Heart right ventricle (tissue), 16 donors: ENCODE measurements around the gene MSANTD4. TPM values are rescaled to one million over a fixed set of nuclear protein-coding genes. Genes with fewer than 3 reads are reported as not detected.

Source experiments
- ATAC-seq, 8 donors: fragments of 200-7000 bp; cut with Tn5 transposase; one replicate each; pipeline ENCODE4 v1.9.1; 2020; ENCODE audit warnings: mild to moderate bottlenecking in 8 of 8, moderate library complexity in 8 of 8, moderate number of reproducible peaks in 1 of 8
- DNase-seq, 2 donors: peaks; one replicate each; pipeline ENCODE4 v3.0.0-alpha.2; 2020
- H3K27ac ChIP-seq, 10 donors: fragments of 200-600 bp; sonication (generic) in 2 of 10; one replicate each; pipeline versions ENCODE4 v1.5.0 to v1.8.0; 2020 to 2022; ENCODE audit warnings: mild to moderate bottlenecking in 3 of 10
- H3K27me3 ChIP-seq, 7 donors: fragments of 200-600 bp; one replicate each; pipeline ENCODE4 v1.8.0; 2021 to 2022; ENCODE audit warnings: mild to moderate bottlenecking in 2 of 7
- H3K36me3 ChIP-seq, 9 donors: fragments of 200-600 bp; sonication (generic) in 1 of 9; one replicate each; pipeline versions ENCODE4 v1.5.0 to v1.8.0; 2020 to 2022; ENCODE audit warnings: mild to moderate bottlenecking in 2 of 9
- H3K4me1 ChIP-seq, 9 donors: fragments of 200-600 bp; sonication (generic) in 1 of 9; one replicate each; pipeline versions ENCODE4 v1.5.0 to v1.8.0; 2020 to 2022; ENCODE audit warnings: mild to moderate bottlenecking in 4 of 9
- H3K4me3 ChIP-seq, 10 donors: fragments of 200-600 bp; sonication (generic) in 2 of 10; one replicate each; pipeline versions ENCODE4 v1.5.0 to v1.8.0; 2020 to 2022; ENCODE audit warnings: mild to moderate bottlenecking in 7 of 10, moderate library complexity in 2 of 10
- H3K9me3 ChIP-seq, 11 donors: fragments of 200-600 bp in 10 of 11; sonication (generic) in 2 of 11; one replicate each; pipeline versions ENCODE4 v1.5.0 to v1.8.0; 2013 to 2022; ENCODE audit warnings: mild to moderate bottlenecking in 2 of 11, control low read depth in 1 of 11, moderate library complexity in 1 of 11
- WGBS, 2 donors: extraction: QIAGEN DNeasy Blood & Tissue Kit; methylation state at CpG; one replicate each; pipeline ENCODE4 v1.1.7; 2013; ENCODE audit warnings: inconsistent platforms in 1 of 2; 5-methylcytosine and 5-hydroxymethylcytosine counted together
- intact Hi-C, 10 donors: fragments of 100-400 bp; cut with DNase I; formaldehyde crosslinking; loops; one replicate each; pipeline versions ENCODE4 v1.11.1 to v1.14.2; 2022
- polyA plus RNA-seq, 2 donors: library from polyadenylated mRNA; stranded (reverse); fragments of 200-250 nt; gene quantifications; one replicate each; pipeline ENCODE4 v1.2.3, GENCODE V29; 2013
- total RNA-seq, 10 donors: library from RNA; stranded (reverse); fragmentation: NEBNext Ultra II Directional in 3 of 10; extraction: Animal tissue kit (Norgen Biotek cat#: 25700) in 3 of 10; gene quantifications; one replicate each; pipeline versions ENCODE4 v1.2.1 to v1.2.4, GENCODE V29; 2021 to 2023
- TF ChIP-seq, protein P1 (sequence below), 9 donors: fragments of 200-600 bp; sonication (generic) in 2 of 9; IDR thresholded peaks; one replicate each; pipeline versions ENCODE4 v1.5.0 to v1.8.0; 2021 to 2022; ENCODE audit warnings: antibody characterized with exemption in 9 of 9, mild to moderate bottlenecking in 5 of 9, moderate library complexity in 1 of 9
- donor health status: Arrhythmogenic right ventricular cardiomyopathy.
- donor health status: ischemic (EF 13 %, LVEDD 7.1; RV severe dilation, severe dysfunction).
- donor health status: healthy with polysubstance abuse.
- donor health status: DM: no; HTN: yes; CAD: no.
- donor health status: DM: no; HTN: no; CAD: no.
- donor health status: ischemic (EF 25% LVEDD 6.9; RV normal size, moderate dysfunction).
- donor health status: ischemic (EF 25% LVEDD 5.7; RV mildly dilated, moderate dysfunction).
- donor health status: healthy.
- donor health status: DM: yes; HTN: yes; CAD: no.
- donor health status: Ischemic cardiomyopathy.
- donor health status: ischemic (EF 35%, LVEDD 5.7; RV mildly dilated, moderate dysfunction).
- donor health status: nonischemic (EF 11% LVEDD 7.7; RV severe dilation, severe dysfunction).
- donor health status: DM: yes; HTN: yes; CAD: no.
- donor health status: PGD.
- donor health status: ischemic (EF 29% LVEDD 5.4; RV normal size, mild dysfunction).
- donor health status: nonischemic (EF 23%, LVEDD 6.1; RV moderate dilation, normal function).

MSANTD4 gene
- total and polyA plus RNA-seq, 12 donors, result 7.7 to 30.5 (median 21.9) TPM

DNA sequence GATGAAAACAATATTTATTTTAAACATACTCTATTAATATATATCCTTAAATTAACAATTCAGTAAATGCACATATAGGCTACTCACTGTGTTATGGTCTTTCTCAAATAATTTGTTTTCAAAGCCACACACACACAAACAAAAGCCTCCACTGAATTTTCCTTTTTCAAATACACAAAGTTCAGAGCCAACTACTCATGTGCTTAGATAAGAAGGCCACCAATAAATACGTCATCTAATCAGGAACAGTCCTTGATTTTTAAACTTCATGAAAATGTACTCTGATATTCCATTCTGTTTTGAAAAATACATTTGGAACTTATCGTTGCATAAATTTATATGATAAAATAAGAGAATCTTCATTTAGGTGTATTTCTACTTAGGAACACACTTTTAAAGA lies 29.1 kb upstream of the MSANTD4 start:
- H3K4me1 ChIP-seq, result peaks cover 0 to 5% (median 0%) of the 10 kb centered on the region in 9 donors
- TF ChIP-seq, protein P1, sequence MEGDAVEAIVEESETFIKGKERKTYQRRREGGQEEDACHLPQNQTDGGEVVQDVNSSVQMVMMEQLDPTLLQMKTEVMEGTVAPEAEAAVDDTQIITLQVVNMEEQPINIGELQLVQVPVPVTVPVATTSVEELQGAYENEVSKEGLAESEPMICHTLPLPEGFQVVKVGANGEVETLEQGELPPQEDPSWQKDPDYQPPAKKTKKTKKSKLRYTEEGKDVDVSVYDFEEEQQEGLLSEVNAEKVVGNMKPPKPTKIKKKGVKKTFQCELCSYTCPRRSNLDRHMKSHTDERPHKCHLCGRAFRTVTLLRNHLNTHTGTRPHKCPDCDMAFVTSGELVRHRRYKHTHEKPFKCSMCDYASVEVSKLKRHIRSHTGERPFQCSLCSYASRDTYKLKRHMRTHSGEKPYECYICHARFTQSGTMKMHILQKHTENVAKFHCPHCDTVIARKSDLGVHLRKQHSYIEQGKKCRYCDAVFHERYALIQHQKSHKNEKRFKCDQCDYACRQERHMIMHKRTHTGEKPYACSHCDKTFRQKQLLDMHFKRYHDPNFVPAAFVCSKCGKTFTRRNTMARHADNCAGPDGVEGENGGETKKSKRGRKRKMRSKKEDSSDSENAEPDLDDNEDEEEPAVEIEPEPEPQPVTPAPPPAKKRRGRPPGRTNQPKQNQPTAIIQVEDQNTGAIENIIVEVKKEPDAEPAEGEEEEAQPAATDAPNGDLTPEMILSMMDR (IDR thresholded peaks at IDR 0.05), result no peak
- DNase-seq (no peak), ATAC-seq (no peak)
- peaks cover 0 to 20% (median 0%) of the 10 kb centered on the region in 9 donors for H3K36me3 ChIP-seq
- H3K27ac ChIP-seq, result no peak overlapping the region
- 59 to 63% methylated on average over 2 of the region's 2 CpGs for WGBS, 2 donors
- intact Hi-C loops, result no loop called here
- no peak overlapping the region for H3K4me3 ChIP-seq
- H3K9me3 ChIP-seq, result no peaks in the 10 kb centered on the region
- no peaks in the 10 kb centered on the region for H3K27me3 ChIP-seq

DNA sequence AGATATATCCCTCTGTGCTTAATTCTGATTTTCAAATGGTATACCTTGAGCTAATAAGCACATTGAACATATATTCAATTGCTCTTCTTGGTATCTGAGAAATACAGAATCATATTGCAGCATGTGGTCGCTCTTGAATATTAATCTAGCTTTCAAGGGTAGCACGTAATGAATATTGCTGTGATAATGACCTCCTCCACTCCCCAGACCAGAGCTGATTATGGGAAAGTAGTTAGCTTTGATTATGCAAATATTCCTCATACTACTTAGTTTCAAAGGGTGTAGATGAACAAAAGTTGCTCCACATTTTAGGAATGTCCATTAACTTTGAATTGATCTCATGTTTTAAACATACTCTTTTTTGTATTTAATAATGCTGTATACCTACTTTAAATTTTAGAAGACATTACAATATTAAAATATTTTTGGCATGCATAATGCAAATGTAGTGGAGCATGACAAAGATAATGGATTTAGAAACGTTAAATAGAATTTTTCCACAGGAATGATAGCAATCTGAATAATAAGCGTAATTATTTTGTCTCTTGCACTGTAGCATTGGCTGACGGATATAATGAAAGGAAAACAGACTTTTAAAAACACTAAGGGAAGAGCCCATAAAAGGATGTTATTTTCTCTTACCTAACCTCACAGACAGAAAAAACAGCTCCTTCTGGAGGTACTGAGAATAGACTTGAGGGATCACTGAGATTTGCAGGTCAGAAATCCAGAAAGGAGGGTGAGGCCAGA lies 27.9 kb upstream of the MSANTD4 start:
- Histone ChIP-seq H3K4me1 (peaks cover 0 to 5% (median 0%) of the 10 kb centered on the region in 9 donors), H3K36me3 (peaks cover 0 to 12% (median 0%) of the 10 kb centered on the region in 9 donors), H3K27ac (no peak overlapping the region), H3K9me3 (no peaks in the 10 kb centered on the region), H3K27me3 (no peaks in the 10 kb centered on the region), H3K4me3 (no peak overlapping the region)
- ATAC-seq, result no peak
- no peak for DNase-seq
- WGBS, 2 donors, result 80 to 82% methylated on average over 5 of the region's 5 CpGs
- TF ChIP-seq, protein P1 (IDR thresholded peaks at IDR 0.05), result no peak
- intact Hi-C loops, result no loop called here

DNA sequence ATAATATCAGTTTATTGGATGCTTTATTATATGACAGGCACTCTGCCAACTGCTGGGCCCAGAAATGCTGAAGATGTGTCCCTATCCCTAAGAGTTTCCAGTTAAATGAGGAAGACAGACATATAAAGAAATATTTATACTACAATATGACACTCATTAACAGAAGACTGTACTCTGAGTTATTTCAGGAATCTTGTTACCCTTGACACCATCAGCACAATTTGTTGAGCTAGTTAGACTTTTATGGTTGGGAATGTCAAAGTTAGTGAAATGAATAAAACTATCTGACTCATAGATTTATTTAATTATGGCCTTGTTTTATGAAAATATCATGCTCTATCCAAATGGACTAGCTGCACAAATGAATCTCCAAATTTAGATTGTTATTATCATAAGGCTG lies 25.6 kb upstream of the MSANTD4 start:
- ATAC-seq (no peak), DNase-seq (no peak)
- H3K4me1 ChIP-seq, result peaks cover 0 to 5% (median 0%) of the 10 kb centered on the region in 9 donors
- H3K4me3 ChIP-seq, result no peak overlapping the region
- H3K27ac ChIP-seq, result no peak overlapping the region
- no peaks in the 10 kb centered on the region for H3K9me3 ChIP-seq
- TF ChIP-seq, protein P1 (IDR thresholded peaks at IDR 0.05), result no peak
- no peaks in the 10 kb centered on the region for H3K36me3 ChIP-seq
- intact Hi-C loops, result loop anchor here in 1 of 10 donors (2.0 kb wide), 1 partner anchor 21 kb away; no protein-coding TSS in a partner anchor
- no peaks in the 10 kb centered on the region for H3K27me3 ChIP-seq

DNA sequence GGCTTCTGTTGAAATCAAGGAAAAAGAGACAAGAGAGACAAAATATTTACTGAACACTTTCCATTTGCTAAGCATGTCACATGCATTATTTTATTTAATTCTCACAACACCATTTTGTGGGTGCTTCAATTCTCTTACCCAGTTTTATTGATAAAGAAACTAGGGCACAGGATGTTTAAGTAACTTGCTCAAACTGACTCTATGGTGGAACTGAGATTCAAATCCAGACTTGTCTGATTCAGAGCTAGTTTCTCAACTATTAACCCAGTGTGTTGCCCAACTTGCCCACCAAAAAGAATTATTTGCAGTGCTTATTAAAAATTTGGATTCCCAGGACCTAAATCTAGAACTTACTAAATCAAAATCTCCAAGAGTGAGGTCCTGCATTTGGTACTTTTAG lies 21.5 kb upstream of the MSANTD4 start:
- Histone ChIP-seq H3K36me3 (no peaks in the 10 kb centered on the region), H3K27me3 (no peaks in the 10 kb centered on the region), H3K9me3 (no peaks in the 10 kb centered on the region), H3K27ac (no peak overlapping the region), H3K4me3 (no peak overlapping the region), H3K4me1 (peaks cover 0 to 5% (median 0%) of the 10 kb centered on the region in 9 donors)
- intact Hi-C loops, result no loop called here
- no peak for ATAC-seq
- no peak for DNase-seq
- TF ChIP-seq, protein P1 (IDR thresholded peaks at IDR 0.05), result no peak
